ACC112 (cell line): ENCODE results near the gene SLC35F6.

ENCODE experiments used
- H2AFZ ChIP-seq: fragments of 200-600 bp; sonication (generic); one replicate; pipeline ENCODE4 v1.6.0; 2017; ENCODE audit warnings: antibody characterized with exemption, low read length; ENCODE audit not compliant: unreplicated experiment
- H3K27ac ChIP-seq: fragments of 200-600 bp; sonication (generic); 2 replicates; pipeline ENCODE4 v1.5.1; 2014; ENCODE audit warnings: low read depth, mild to moderate bottlenecking, antibody characterized with exemption, low read length, moderate library complexity
- H3K27me3 ChIP-seq: fragments of 200-600 bp; sonication (generic); 2 replicates; pipeline ENCODE4 v1.6.1; 2014; ENCODE audit warnings: mild to moderate bottlenecking, antibody characterized with exemption, low read length, moderate library complexity, mixed read lengths; ENCODE audit not compliant: insufficient read depth
- H3K36me3 ChIP-seq: fragments of 200-600 bp; sonication (generic); 2 replicates; pipeline ENCODE4 v1.6.1; 2016; ENCODE audit warnings: mild to moderate bottlenecking, antibody characterized with exemption, low read length, moderate library complexity, mixed read lengths; ENCODE audit not compliant: insufficient read depth
- H3K4me1 ChIP-seq: fragments of 200-600 bp; sonication (generic); one replicate; pipeline ENCODE4 v1.6.1; 2016; ENCODE audit warnings: low read length, mixed read lengths; ENCODE audit not compliant: insufficient read depth, unreplicated experiment, control insufficient read depth
- H3K4me3 ChIP-seq: fragments of 200-600 bp; sonication (generic); 2 replicates; pipeline ENCODE4 v1.5.1; 2014; ENCODE audit warnings: mild to moderate bottlenecking, low read depth, low read length
- H3K79me2 ChIP-seq: fragments of 200-600 bp; sonication (generic); one replicate; pipeline ENCODE4 v1.6.0; 2016; ENCODE audit warnings: low read length; ENCODE audit not compliant: control insufficient read depth, unreplicated experiment, insufficient read depth

The SLC35F6 gene, protein sequence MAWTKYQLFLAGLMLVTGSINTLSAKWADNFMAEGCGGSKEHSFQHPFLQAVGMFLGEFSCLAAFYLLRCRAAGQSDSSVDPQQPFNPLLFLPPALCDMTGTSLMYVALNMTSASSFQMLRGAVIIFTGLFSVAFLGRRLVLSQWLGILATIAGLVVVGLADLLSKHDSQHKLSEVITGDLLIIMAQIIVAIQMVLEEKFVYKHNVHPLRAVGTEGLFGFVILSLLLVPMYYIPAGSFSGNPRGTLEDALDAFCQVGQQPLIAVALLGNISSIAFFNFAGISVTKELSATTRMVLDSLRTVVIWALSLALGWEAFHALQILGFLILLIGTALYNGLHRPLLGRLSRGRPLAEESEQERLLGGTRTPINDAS

GRCh38 chr2:26764078-26764887 lies at the start of gene SLC35F6:
SLC35F6 (plus strand) TSS chr2:26764284; CDS start chr2:26764350, 66 bp downstream.
- Histone ChIP-seq H3K4me3 (peak within 1 kb of the TSS; percentile 87), H3K4me1 (peaks cover 26% of the 10 kb centered on the region), H3K27ac (peak within 1 kb of the TSS; percentile 42; the same call in 1 of the 2 replicates), H2AFZ (peak within 1 kb of the TSS; percentile 72), H3K79me2 (peaks cover 37% of the 10 kb centered on the region), H3K36me3 (no peaks in the 10 kb centered on the region), H3K27me3 (no peaks in the 10 kb centered on the region)

- Histone ChIP-seq H3K79me2 (no peaks in the 10 kb centered on the region), H3K27ac (no peak overlapping the region), H3K4me1 (peaks cover 14% of the 10 kb centered on the region), H3K4me3 (no peak overlapping the region), H3K36me3 (no peaks in the 10 kb centered on the region), H3K27me3 (no peaks in the 10 kb centered on the region), H2AFZ (no peak overlapping the region)
Measured at GRCh38 chr2:26715528-26716270, 48.4 kb upstream of the SLC35F6 start.

DNA sequence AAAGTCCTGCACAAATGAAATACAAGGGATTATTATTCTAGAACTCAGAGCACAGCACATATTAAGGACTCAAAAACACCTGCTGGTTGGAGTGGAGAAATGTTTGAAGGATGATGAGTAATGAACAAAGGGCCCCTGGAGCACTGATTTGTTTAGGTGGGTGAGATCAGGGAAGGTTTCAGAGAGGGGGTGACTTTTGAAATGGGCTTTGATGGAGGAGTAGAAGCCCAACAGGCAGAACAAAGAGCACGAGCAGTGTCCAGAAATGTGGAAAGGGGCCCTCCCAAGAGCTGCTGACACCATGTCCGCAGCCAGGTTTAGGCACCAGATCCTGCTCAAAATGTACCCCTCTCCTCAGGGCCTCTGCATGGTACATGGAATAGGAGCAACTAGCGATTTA lies 47.7 kb upstream of the SLC35F6 start:
- Histone ChIP-seq H2AFZ (no peak overlapping the region), H3K27me3 (no peaks in the 10 kb centered on the region), H3K79me2 (no peaks in the 10 kb centered on the region), H3K4me1 (peaks cover 20% of the 10 kb centered on the region), H3K27ac (no peak overlapping the region), H3K4me3 (no peak overlapping the region), H3K36me3 (no peaks in the 10 kb centered on the region)

DNA sequence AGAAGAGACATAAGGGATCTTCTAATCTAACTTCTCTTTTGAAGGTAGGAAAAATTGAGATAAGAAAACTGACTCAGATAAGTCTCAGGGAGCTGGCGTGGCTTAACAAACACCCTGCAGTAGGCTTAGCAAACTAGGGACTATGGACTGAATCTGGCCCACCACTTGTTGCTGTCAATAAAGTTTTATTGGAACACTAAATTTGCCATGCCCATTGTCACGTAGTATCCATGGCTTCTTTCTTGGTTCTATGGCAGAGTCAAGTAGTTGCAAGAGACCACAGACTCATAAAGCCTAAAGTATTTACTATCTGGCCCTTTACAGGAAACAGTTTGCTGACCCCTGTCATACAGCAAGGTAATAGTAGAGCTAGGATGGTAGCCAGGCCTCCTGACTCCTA lies 47.3 kb upstream of the SLC35F6 start:
- no peak overlapping the region for H2AFZ ChIP-seq
- H3K27me3 ChIP-seq, result no peaks in the 10 kb centered on the region
- H3K36me3 ChIP-seq, result no peaks in the 10 kb centered on the region
- H3K4me1 ChIP-seq, result peaks cover 24% of the 10 kb centered on the region
- no peak overlapping the region for H3K27ac ChIP-seq
- H3K79me2 ChIP-seq, result no peaks in the 10 kb centered on the region
- no peak overlapping the region for H3K4me3 ChIP-seq

- Histone ChIP-seq H2AFZ (no peak overlapping the region), H3K4me3 (no peak overlapping the region), H3K79me2 (no peaks in the 10 kb centered on the region), H3K27me3 (no peaks in the 10 kb centered on the region), H3K36me3 (no peaks in the 10 kb centered on the region), H3K27ac (no peak overlapping the region), H3K4me1 (peaks cover 27% of the 10 kb centered on the region)
Measured at GRCh38 chr2:26717362-26717761, 46.7 kb upstream of the SLC35F6 start.

DNA sequence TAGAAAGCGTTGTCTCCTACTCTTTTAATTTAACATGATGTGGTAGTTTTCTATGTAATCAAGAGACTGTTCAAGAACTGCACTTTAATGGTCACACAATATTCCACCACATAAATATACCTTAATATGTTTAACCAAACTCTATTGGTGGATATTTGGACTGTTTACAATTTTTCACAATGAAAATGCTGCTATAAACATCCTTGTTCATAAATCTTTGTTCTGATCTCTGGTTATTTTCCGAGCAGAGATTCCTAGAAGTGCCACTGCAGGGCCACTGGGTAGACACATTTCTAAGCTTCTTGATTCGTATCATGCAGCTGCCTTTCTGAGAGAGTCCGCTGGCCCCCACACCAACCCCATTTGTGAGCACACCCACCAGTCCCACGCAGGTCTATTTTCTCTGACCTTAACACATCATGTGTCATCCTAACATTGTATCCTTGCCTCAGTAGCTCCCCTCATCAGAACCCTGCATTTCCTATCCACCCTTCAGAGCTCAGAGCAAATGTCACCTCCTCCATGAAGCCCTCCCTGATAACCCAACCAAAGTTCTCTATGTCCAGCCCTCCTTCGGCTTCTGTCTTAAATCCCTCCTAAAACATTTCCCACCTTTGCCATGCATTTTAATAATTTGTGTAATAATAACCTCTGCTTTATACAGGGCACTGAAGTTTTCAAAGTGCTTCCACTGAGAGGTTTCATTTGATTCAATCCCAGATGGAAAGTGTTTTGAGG lies 45.0 kb upstream of the SLC35F6 start:
- H3K4me1 ChIP-seq, result peaks cover 44% of the 10 kb centered on the region
- no peaks in the 10 kb centered on the region for H3K27me3 ChIP-seq
- no peak overlapping the region for H3K27ac ChIP-seq
- H2AFZ ChIP-seq, result no peak overlapping the region
- no peaks in the 10 kb centered on the region for H3K36me3 ChIP-seq
- H3K4me3 ChIP-seq, result no peak overlapping the region
- H3K79me2 ChIP-seq, result no peaks in the 10 kb centered on the region

DNA sequence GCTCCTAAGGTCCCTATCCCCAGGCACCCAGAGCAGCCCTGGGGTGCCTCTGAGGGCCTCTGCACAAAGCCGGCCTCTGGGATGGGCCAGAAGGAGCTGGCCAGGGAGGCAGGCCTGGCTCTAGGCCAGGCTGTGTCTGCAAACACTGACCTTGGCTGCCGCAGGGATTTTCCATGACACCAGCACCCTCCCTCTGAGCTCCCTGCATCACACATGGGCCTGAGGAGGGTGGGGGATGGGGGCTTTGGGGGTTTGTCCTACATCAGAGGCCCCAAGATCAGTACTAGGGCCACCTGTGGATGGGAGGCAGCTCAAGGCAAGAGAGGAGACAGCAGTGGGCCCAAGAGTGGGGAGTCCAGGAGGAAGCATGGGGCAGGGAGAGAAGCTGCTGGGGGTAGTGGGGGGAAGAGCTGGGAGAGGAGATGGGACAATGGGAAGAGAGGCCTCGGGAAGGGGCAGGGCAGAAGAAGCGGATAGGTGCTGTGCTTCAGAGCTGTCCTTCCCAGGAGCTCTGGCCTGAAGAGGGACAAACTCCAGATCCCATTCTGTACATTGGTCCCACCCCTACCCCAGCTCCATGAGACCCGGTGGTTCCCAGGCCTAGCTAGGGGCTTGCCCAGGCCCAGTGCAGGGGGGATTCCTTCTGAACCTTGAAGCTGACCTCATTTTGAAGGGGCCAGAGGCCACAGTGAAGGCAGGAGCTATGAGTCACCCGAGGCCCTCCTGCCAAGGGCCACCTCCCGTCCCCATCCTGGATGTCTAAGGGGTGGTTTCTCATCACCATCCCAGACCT lies 43.6 kb upstream of the SLC35F6 start:
- Histone ChIP-seq H3K27me3 (no peaks in the 10 kb centered on the region), H3K79me2 (no peaks in the 10 kb centered on the region), H2AFZ (no peak overlapping the region), H3K36me3 (no peaks in the 10 kb centered on the region), H3K4me1 (peaks cover 57% of the 10 kb centered on the region), H3K27ac (peak overlapping the region; percentile 84), H3K4me3 (peak overlapping the region; percentile 13; the same call in 1 of the 2 replicates)

GRCh38 chr2:26721115-26722032 lies 42.7 kb upstream of the SLC35F6 start:
- Histone ChIP-seq H3K4me1 (peaks cover 59% of the 10 kb centered on the region), H3K27me3 (no peaks in the 10 kb centered on the region), H3K27ac (peak overlapping the region; percentile 84), H3K4me3 (no peak overlapping the region), H3K79me2 (no peaks in the 10 kb centered on the region), H2AFZ (no peak overlapping the region), H3K36me3 (no peaks in the 10 kb centered on the region)

GRCh38 chr2:26722328-26722727 lies 41.8 kb upstream of the SLC35F6 start:
- H2AFZ ChIP-seq, result no peak overlapping the region
- peaks cover 59% of the 10 kb centered on the region for H3K4me1 ChIP-seq
- H3K4me3 ChIP-seq, result no peak overlapping the region
- H3K36me3 ChIP-seq, result no peaks in the 10 kb centered on the region
- H3K27me3 ChIP-seq, result no peaks in the 10 kb centered on the region
- H3K27ac ChIP-seq, result peak overlapping the region; percentile 98
- no peaks in the 10 kb centered on the region for H3K79me2 ChIP-seq
